Hematopoietic multipotent progenitor cell treated with erythropoietin and hydrocortisone succinate and interleukin-3 and kit ligand, for 8 days (in vitro differentiated cells): ENCODE results near the gene RPS6KA2.

Source experiments
- DNase-seq: peaks from one replicate; pipeline ENCODE4 v3.0.0-alpha.2; 2015

Gene RPS6KA2

GRCh38 chr6:166477647-166478365 lies 149.2 kb downstream of the RPS6KA2 start:
- DNase-seq, result no peak

GRCh38 chr6:166476634-166477215 lies 150.3 kb downstream of the RPS6KA2 start:
- no peak for DNase-seq

GRCh38 chr6:166476061-166476591 lies 150.9 kb downstream of the RPS6KA2 start:
- no peak for DNase-seq

DNA sequence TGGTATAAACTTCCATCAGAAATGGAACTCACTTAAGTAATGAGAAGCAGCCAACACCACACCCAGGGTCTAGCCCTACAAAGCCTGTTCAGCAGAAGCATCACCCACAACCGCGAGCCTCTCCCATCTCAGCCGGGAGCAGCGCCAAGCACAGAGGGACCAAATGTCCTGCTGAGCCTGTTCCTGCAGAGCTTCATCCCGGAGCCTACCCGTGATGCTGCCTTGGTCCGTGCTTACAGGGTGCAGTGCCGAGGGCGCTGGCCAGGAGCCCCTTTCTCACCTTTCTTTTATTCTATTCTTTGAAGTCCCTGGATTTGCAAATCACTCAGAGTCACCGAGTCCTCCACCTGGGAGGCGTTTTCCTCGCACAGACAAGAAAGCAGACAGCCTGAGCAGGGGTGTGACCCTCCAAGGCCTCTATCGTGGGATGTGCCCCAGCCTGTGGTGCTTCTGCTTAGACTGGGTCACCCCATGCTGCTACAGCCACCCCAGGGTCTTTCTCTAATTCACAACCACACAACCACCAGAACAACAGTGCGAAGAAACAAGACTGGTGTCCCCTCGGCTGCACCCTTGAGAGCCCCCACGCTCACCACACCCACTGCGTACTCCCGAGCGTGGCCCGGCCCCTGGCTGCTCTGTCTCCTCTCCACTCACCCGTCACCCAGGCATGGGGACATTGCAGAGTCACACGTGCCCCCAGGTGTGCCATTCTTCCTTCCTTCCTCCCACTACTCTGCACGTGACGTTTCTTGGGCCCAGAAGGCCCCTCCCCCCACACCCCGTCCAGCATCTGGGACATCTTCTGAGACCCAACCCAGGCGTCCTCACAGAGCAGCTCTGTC lies 152.1 kb downstream of the RPS6KA2 start:
- DNase-seq, result no peak

DNA sequence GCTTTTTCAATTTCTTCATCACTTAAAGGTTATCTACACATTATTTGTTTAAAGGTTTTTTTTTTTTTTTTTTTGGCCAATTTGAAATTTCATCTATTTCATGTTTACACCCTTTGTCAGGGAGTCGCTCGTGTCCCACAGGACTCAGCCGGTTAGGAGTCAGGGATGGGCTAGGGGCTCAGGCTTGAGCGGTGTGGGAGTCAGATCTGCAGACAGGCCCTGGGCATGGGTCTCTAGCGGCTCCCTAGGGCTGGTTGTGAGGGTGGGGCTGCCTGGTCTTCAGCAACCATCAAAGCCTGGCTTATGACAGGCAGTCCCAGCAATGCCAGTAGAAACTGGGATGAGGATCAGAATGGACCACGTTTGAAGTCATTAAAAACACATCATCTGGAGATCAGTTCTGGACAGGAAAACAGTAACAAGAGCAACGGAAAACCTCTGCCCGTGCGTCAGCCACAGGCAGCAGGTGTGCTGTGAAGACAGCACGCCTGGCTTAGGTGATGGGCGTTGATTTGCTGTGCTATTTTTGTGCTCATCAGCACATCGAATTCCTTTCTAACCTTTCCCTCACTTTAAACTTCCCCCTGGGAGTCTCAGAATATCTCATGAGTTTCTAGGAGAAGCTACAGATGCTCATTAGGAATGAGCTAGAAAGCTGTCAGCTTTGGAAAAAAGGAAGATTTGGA lies 153.0 kb downstream of the RPS6KA2 start:
- DNase-seq, result no peak

GRCh38 chr6:166472636-166473035 lies 154.4 kb downstream of the RPS6KA2 start:
- DNase-seq, result no peak

- no peak for DNase-seq
These were observed 155.2 kb downstream of the RPS6KA2 start for GRCh38 chr6:166471797-166472260.

DNA sequence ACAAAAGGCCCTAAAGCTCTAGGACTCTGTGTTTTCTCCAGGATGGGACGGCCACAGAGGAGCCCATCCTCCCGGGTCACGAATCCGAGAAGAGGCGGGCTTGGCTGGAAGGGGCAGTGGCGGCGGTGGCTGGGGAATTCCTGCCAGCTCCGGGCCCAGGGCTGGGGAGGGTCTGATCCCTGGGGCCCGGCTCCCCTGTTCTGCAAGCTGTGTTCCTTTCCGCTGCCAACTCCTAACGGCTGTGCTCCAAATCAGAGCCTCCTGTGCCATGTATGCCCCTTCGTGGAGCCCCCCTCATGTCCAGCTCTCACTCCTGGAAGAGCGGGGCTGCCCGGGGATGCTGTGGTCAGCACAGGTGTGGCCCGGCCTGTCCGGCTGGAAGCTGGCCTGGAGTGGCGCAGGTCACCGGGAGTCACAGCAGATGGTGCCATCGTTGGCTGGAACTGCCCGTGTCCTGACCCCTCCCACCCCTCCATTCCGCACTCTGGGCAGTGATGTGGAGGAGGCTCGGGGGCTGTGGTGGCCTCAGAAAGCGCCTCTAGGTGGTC lies 156.1 kb downstream of the RPS6KA2 start:
- no peak for DNase-seq

DNA sequence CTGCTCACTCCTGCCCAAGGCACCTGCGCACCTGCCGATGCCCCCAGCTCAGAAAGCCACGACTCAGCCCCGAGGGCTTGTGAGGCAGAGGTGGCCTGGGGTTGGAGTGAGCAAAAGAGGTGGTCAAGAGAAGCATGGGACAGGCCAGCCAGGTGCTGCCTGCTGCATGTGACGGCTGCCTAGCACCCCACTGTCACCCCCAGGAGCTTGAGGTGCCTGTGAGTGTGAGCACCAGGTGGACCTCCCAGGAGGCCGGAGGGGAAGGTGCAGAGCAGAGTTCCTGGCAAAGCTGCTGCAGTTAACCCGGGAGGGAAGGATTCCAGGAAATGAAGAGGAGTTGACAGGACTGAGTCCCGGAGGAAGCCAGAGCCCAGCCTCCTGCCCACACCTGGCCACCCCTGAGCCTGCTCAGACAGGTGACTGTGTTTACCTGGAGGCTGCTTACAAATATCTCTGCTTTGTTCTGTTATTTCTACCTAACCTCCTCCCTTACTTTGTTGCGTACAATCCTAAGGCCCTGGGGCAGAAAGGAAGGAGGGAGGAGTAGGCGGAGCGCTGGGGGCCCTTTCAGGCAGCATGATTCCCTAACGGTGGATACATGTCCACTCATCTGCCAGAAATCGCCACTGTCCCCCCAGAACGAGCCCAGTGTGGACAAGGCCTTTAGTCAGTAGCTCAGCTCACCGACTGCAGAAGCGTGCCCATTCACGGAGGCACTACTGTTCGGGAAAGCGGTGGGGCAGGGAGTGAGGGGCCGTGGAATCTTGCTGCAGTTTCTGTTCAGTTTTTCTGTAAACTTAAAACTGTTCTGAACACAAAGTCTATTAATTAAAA lies 156.8 kb downstream of the RPS6KA2 start:
- DNase-seq, result no peak

- no peak for DNase-seq
These were observed 157.6 kb downstream of the RPS6KA2 start for GRCh38 chr6:166469426-166469961.

DNA sequence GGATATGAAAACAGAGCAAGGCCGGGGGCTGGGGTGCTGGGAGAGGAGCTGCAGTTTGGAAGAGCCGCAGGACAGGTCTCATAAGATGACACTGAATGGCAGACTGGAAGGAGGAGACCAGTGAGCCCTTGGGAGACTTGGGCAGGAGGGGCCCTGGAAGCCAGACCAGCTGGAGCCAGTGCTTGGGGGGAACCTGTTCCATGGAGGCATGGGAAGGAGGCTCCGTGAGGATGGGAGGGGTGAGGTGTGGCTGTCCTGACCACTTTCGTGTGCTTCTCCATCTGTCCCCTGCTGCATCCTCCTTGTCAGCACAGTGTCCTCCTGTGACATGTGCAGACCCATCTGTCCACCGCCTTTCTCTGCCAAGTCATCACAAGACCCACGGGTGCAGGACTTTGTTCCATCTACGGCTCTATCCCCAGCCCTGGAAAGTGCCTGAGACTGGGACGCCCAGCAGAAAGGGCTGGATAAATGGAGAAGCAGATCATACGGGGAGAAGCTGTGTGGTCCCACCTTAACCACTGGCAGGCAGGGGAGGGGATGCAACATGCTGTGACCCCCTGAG lies 159.5 kb downstream of the RPS6KA2 start:
- no peak for DNase-seq

DNA sequence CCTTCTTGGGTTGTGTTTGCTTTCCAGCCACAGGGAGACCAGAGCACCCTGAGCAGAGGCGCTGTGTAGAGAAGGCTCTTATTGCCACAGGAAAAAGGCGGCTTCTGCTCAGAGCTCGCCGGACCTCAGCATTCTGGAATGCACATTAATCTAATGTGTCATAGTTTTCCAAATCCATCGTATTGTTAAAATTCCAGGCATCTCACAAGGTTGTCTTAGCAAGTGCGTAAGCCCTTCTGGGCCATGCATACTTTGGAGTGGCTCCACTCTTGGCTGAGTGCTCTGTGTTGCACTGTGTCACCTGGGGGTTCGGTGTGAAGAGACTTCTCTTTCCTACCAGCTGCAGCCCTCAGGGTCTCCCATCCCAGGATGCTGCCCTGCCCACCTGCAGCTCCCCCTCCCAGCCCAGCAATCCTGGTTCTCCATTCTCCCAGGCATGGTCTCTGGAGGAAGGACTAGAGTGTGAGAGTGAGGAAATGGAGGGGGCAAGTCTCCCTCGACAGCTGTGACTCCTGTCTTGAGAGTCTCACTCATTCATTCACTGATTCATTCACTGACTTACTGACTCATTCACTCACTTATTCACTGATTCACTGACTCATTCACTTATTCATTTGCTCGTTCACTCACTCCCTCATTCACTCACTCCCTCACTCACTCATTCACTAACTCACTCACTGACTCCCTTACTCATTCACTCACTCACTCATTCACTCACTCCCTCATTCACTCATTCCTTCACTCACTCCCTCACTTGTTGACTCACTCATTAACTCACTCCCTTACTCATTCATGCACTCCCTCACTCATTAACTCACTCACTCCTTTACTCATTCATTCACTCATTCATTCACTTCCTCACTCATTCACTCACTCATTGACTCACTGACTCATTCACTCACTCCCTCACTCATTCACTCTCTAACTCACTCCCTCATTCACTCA lies 160.6 kb downstream of the RPS6KA2 start:
- no peak for DNase-seq

- no peak for DNase-seq
These were observed 161.4 kb downstream of the RPS6KA2 start for GRCh38 chr6:166465671-166466087.

DNA sequence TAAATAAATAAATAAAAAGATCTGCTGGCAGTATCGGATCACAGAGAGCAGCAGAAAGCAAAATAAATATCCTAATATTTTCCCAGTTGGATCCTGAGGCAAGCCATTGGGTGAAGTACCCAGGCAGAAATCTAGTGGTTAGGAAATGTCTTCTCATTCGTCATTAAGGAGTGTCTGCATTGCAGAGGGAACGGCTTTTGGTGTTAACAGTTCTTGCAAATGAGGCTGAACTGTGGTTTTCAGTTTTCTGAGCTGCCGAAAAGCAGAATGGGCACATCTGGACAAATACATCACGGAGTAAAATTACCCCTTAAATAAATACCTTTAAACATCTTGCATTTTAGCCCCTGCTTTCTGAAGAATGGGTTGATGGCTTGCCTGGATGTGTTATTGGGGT lies 162.1 kb downstream of the RPS6KA2 start:
- no peak for DNase-seq

DNA sequence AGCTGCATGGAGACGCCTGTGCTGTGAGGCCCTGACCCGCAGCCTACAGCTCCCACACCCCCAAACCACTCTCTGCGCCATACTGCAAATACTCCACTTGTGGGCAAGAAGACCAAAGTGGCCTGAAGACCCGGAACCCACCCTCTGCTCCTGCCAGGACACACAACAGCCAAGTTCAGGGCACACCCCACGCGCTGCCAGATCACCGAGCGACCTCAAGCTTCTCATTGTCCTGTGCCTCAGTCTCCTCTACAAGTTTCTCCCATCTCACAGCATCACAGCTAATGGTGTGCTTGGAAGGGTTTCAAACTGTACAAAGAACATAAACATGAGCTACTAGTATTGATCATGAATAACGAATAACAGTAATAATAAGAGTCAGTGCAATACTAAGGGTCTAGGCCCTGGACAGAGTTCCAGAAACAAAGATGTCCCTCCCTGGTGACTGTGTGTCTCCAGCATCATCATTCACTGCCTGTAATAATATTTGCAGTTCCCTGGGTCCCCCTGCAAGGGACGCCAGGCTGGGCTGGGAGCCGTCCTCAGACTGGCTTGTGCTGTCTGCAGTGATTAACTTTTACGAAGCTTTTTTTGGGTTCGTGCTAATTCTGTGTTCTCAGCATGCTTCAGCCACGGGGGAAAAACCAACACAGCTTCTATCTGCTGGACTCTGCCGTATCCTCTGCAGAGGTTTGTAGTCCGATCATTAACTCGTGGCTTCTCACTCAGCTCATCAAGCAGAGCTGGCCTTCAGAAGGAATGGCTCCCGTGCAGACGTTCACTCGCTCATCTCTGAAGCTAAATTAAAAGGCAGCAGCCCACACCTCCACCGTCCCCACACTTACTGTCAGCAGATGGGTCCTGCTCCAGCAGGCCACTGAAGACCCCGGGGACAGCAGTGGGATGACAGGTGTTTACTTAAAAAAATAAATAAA lies 162.7 kb downstream of the RPS6KA2 start:
- DNase-seq, result no peak

DNA sequence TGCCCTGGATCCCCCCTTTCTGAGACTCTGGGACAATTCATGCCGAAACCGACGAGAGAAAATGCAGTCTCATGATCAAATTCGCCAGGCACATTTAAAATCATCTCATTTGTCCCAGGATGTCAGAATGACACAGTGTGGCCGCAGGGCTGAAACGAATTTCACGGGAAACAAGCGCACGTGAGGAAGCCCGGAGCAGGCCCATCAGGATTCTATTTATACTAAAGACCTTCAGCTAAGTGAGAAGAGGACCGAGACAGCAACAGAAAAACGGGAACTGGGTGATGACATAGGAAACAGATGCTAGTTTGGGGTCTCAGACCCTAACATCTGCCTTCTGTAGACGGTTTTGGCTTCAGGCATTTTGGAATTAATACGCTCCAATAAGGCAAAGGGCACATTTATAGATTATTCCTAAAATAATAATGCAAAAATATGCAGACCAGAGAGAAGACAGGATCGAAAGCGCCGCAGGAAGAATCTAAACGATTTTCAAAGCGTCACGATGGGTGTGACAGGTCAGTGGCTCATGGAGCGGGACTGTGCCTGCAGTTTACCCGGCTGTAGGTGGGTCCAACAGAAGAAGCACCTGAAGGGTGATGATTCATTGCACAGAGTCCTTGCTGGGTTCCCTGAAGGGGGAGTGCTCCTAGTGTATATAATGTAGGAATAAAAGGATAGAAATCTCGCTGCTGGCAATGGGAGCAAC lies 163.5 kb downstream of the RPS6KA2 start:
- no peak for DNase-seq

- no peak for DNase-seq
These were observed 164.5 kb downstream of the RPS6KA2 start for GRCh38 chr6:166462461-166463135.
